MM.1S (cell line): Measurements from ENCODE around the gene SH3TC1.

ENCODE experiments used
- DNase-seq: peaks from one replicate; pipeline ENCODE4 v3.0.0-alpha.2; 2015
- H2AFZ ChIP-seq: fragments of 300-600 bp; sonication (generic); 2 replicates; pipeline ENCODE4 v1.6.0; 2016; ENCODE audit warnings: antibody characterized with exemption, low read length
- H3F3A ChIP-seq: fragments of 300-600 bp; sonication (generic); 2 replicates; pipeline ENCODE4 v1.6.1; 2016; ENCODE audit warnings: mild to moderate bottlenecking, antibody characterized with exemption, low read length, moderate library complexity, mixed read lengths; ENCODE audit not compliant: insufficient read depth
- H3K27ac ChIP-seq: fragments of 300-600 bp; sonication (generic); 2 replicates; pipeline ENCODE4 v1.5.1; 2016; ENCODE audit warnings: mild to moderate bottlenecking, low read length
- H3K27me3 ChIP-seq: fragments of 300-600 bp; sonication (generic); replicated peaks from 2 replicates; pipeline ENCODE4 v1.6.0; 2016; ENCODE audit warnings: low read length; ENCODE audit not compliant: insufficient read depth
- H3K36me3 ChIP-seq: fragments of 300-600 bp; sonication (generic); replicated peaks from 2 replicates; pipeline ENCODE4 v1.6.1; 2016; ENCODE audit warnings: mild to moderate bottlenecking, low read length, mixed read lengths; ENCODE audit not compliant: insufficient read depth
- H3K4me1 ChIP-seq: fragments of 300-600 bp; sonication (generic); 2 replicates; pipeline ENCODE4 v1.6.1; 2016; ENCODE audit warnings: low read length, mixed read lengths
- H3K4me2 ChIP-seq: fragments of 300-600 bp; sonication (generic); 2 replicates; pipeline ENCODE4 v1.6.0; 2016; ENCODE audit warnings: low read depth, low read length
- H3K4me3 ChIP-seq: fragments of 300-600 bp; sonication (generic); 2 replicates; pipeline ENCODE4 v1.5.1; 2016; ENCODE audit warnings: low read length, mixed read lengths
- H3K79me2 ChIP-seq: fragments of 300-600 bp; sonication (generic); 2 replicates; pipeline ENCODE4 v1.6.1; 2016; ENCODE audit warnings: mixed run types, low read length, mixed read lengths
- H3K9ac ChIP-seq: fragments of 300-600 bp; sonication (generic); 2 replicates; pipeline ENCODE4 v1.6.1; 2016; ENCODE audit warnings: low read length, mixed read lengths
- H3K9me2 ChIP-seq: fragments of 300-600 bp; sonication (generic); replicated peaks from 2 replicates; pipeline ENCODE4 v1.6.1; 2016; ENCODE audit warnings: mild to moderate bottlenecking, low read length, mixed read lengths; ENCODE audit not compliant: insufficient read depth
- H3K9me3 ChIP-seq: fragments of 300-600 bp; sonication (generic); replicated peaks from 2 replicates; pipeline ENCODE4 v1.6.1; 2016; ENCODE audit warnings: mild to moderate bottlenecking, low read length, mixed read lengths; ENCODE audit not compliant: insufficient read depth
- H4K20me1 ChIP-seq: fragments of 300-600 bp; sonication (generic); 2 replicates; pipeline ENCODE4 v1.6.1; 2016; ENCODE audit warnings: mild to moderate bottlenecking, low read length, moderate library complexity, mixed read lengths; ENCODE audit not compliant: insufficient read depth
- EZH2 ChIP-seq: fragments of 300-600 bp; sonication (generic); optimal IDR thresholded peaks from 2 replicates; pipeline ENCODE3; 2017; ENCODE audit warnings: low read depth, mild to moderate bottlenecking, antibody characterized with exemption, low read length, mixed read lengths
- EZH2phosphoT487 ChIP-seq: fragments of 300-600 bp; sonication (generic); IDR thresholded peaks from 2 replicates; pipeline ENCODE4 v1.6.1; 2018; ENCODE audit warnings: antibody characterized with exemption, low read length
- TF ChIP-seq, protein P1 (sequence below): fragments of 300-600 bp; sonication (generic); IDR thresholded peaks from 2 replicates; pipeline ENCODE4 v1.5.1; 2016; ENCODE audit warnings: antibody characterized with exemption, low read length, mixed read lengths

Gene SH3TC1

DNA sequence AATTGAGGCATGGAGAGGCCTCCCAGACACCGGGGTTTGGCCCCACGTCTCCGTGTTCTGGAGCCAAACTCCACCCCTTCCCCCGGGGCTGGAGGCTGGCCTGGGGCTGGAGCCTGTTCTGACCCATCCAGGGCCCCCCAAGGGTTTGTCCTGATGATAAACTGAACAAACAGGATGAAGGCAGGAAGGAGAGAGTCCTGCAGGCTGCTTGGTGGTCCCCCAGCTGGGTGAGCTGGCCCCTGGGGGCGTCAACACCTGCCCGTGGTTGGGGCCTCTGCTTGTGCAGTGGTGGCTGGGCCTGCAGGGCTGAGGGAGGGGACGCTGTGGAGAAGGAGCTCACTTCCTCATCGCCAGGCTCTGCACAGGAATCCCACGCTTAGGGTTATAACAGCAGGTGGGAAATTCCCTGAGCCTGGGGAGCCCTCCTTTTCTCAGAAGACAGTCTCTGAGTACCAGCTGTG lies 2.3 kb downstream of the SH3TC1 start:
- Histone ChIP-seq H3K79me2 (no peaks in the 10 kb centered on the region), H3K9me3 (no peaks in the 10 kb centered on the region), H3K4me3 (no peak overlapping the region), H3K27ac (no peak overlapping the region), H3K9me2 (no peaks in the 10 kb centered on the region), H3K9ac (no peak overlapping the region), H3K27me3 (peaks cover 6% of the 10 kb centered on the region; the same call in 1 of the 2 replicates), H2AFZ (no peak overlapping the region), H3K4me1 (peaks cover 6% of the 10 kb centered on the region), H3K4me2 (peak overlapping the region; percentile 90; the same call in 1 of the 2 replicates), H4K20me1 (no peaks in the 10 kb centered on the region), H3K36me3 (no peaks in the 10 kb centered on the region), H3F3A (no peaks in the 10 kb centered on the region)
- DNase-seq: no peak
- TF ChIP-seq, protein P1, sequence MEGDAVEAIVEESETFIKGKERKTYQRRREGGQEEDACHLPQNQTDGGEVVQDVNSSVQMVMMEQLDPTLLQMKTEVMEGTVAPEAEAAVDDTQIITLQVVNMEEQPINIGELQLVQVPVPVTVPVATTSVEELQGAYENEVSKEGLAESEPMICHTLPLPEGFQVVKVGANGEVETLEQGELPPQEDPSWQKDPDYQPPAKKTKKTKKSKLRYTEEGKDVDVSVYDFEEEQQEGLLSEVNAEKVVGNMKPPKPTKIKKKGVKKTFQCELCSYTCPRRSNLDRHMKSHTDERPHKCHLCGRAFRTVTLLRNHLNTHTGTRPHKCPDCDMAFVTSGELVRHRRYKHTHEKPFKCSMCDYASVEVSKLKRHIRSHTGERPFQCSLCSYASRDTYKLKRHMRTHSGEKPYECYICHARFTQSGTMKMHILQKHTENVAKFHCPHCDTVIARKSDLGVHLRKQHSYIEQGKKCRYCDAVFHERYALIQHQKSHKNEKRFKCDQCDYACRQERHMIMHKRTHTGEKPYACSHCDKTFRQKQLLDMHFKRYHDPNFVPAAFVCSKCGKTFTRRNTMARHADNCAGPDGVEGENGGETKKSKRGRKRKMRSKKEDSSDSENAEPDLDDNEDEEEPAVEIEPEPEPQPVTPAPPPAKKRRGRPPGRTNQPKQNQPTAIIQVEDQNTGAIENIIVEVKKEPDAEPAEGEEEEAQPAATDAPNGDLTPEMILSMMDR: no peak
- TF ChIP-seq EZH2phosphoT487 (no peak), EZH2 (no peak)

DNA sequence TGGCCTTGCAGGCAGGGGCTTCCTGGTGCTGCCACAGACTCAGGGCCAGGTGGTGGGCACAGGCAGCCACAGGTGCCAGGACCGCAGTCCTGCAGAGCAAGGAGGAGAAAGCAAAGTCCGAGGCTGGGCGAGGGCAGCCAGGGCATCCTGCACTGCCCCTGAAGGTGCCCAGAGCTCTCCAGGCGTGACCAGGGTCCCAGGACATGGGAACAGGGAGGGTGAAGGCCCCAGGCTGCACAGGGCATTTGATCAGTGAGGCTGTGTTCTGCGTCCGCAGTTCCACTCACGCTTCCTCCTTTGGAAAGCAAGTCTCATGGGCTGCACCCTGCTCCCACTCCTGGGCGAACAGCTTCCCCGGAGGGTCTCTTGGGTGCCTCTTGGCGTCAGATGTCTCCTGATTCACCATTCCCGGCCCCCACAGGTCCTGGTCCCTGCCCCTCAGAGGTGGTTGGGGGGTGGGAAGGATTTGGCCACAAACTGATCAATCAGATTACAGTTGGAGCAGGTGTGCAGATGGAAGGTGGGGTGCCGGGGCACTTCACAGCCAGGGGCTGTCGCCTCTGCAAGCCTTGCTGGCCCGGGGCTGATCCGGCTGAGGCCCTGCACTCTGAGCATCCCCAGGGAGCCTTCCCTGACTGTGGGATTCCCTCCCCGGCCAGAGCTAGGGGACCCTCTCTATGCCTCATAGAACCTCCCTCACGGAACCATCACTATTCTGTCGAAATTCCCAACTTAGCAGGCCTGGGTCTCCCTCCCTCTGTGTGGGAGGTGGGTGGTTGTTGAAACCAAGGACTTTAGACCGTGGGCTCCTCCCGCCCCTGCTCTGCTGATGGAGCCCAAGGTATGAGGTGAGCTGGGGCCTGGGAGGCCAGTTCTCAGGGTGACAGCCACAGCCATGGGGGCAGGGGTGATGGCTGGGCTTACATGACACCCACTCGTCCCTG lies 3.3 kb downstream of the SH3TC1 start:
- H3K36me3 ChIP-seq: no peaks in the 10 kb centered on the region
- peaks cover 6% of the 10 kb centered on the region for H3K4me1 ChIP-seq
- TF ChIP-seq EZH2phosphoT487: no peak
- no peak for TF ChIP-seq EZH2
- TF ChIP-seq, protein P1: no peak
- no peaks in the 10 kb centered on the region for H3K79me2 ChIP-seq
- no peaks in the 10 kb centered on the region for H3K9me3 ChIP-seq
- H3K27me3 ChIP-seq: peaks cover 9% of the 10 kb centered on the region; the same call in 1 of the 2 replicates
- H3K4me3 ChIP-seq: no peak overlapping the region
- no peaks in the 10 kb centered on the region for H3F3A ChIP-seq
- no peak for DNase-seq
- no peaks in the 10 kb centered on the region for H4K20me1 ChIP-seq
- H3K9ac ChIP-seq: no peak overlapping the region
- H3K27ac ChIP-seq: no peak overlapping the region
- H2AFZ ChIP-seq: no peak overlapping the region
- H3K4me2 ChIP-seq: no peak overlapping the region
- no peaks in the 10 kb centered on the region for H3K9me2 ChIP-seq

DNA sequence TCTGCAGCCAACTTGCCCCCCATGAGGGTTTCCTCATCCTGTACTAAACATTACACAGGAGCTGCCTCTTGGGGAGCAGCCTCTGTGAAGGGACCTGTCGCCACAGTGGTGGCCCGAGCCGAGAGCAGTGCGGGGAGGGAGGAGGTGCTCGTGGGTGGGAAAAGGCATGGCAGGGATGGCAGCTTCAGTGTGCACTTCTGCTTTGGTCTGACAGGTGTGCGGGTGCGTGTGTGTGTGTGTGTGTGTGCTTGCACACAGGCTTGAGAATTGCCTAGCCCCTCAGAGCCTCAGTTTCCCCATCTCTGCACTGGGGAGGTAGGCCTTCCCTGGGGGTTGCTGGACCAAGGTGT lies 3.9 kb downstream of the SH3TC1 start:
- Histone ChIP-seq H3K27ac (no peak overlapping the region), H3K4me1 (peaks cover 6% of the 10 kb centered on the region), H2AFZ (no peak overlapping the region), H3K9ac (no peak overlapping the region), H3K4me3 (no peak overlapping the region), H3K9me3 (no peaks in the 10 kb centered on the region), H3K36me3 (no peaks in the 10 kb centered on the region), H3F3A (no peaks in the 10 kb centered on the region), H4K20me1 (no peaks in the 10 kb centered on the region), H3K79me2 (no peaks in the 10 kb centered on the region), H3K9me2 (no peaks in the 10 kb centered on the region), H3K27me3 (peaks cover 9% of the 10 kb centered on the region; the same call in 1 of the 2 replicates), H3K4me2 (no peak overlapping the region)
- TF ChIP-seq EZH2 (no peak), EZH2phosphoT487 (no peak)
- TF ChIP-seq, protein P1: no peak
- no peak for DNase-seq
